ENCODE data around the gene MYB. TPM values are rescaled to one million over a fixed set of nuclear protein-coding genes. Genes with fewer than 3 reads are reported as not detected.

Gene MYB
- total RNA-seq, 4 donors from 2014 or later = 2.6 to 6.9 (median 3.1) TPM

- TF ChIP-seq POLR2A (IDR thresholded peaks at IDR 0.05) = no peak
- TF ChIP-seq, protein P1, sequence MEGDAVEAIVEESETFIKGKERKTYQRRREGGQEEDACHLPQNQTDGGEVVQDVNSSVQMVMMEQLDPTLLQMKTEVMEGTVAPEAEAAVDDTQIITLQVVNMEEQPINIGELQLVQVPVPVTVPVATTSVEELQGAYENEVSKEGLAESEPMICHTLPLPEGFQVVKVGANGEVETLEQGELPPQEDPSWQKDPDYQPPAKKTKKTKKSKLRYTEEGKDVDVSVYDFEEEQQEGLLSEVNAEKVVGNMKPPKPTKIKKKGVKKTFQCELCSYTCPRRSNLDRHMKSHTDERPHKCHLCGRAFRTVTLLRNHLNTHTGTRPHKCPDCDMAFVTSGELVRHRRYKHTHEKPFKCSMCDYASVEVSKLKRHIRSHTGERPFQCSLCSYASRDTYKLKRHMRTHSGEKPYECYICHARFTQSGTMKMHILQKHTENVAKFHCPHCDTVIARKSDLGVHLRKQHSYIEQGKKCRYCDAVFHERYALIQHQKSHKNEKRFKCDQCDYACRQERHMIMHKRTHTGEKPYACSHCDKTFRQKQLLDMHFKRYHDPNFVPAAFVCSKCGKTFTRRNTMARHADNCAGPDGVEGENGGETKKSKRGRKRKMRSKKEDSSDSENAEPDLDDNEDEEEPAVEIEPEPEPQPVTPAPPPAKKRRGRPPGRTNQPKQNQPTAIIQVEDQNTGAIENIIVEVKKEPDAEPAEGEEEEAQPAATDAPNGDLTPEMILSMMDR (IDR thresholded peaks at IDR 0.05) = no peak
- WGBS, 2 donors = 32 to 34% methylated on average over 5 of the region's 5 CpGs
- H3K9me3 ChIP-seq = no peaks in the 10 kb centered on the region
- H3K4me1 ChIP-seq = peaks cover 0 to 21% (median 0%) of the 10 kb centered on the region in 3 donors
- intact Hi-C loops (cut with DNase I) = no loop called here
- H3K27ac ChIP-seq = no peak overlapping the region
- H3K27me3 ChIP-seq = no peaks in the 10 kb centered on the region
- DNase-seq = no peak
- no peak overlapping the region for H3K4me3 ChIP-seq
- H3K36me3 ChIP-seq = no peaks in the 10 kb centered on the region
Measured at GRCh38 chr6:135212935-135213334, 31.8 kb downstream of the MYB start.

DNA sequence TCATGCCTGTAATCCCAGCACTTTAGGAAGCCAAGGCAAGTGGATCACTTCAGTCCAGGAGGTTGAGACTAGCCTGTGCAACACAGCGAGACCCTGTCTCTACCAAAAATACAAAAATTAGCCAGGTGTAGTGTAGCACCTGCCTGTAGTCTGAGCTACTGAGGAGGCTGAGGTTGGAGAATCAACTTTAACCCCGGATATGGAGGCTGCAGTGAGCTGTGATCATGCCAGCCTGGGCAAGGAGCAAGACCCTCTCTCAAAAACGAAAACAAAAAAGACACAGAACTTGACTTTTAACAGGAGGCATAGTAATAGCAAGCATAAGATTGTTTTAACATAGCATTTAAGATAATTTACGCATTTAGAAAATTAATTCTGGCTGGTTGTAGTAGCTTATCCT, 32.5 kb downstream of the MYB start:
- Histone ChIP-seq H3K27me3 (no peaks in the 10 kb centered on the region), H3K36me3 (no peaks in the 10 kb centered on the region), H3K27ac (no peak overlapping the region), H3K4me1 (peaks cover 0 to 21% (median 0%) of the 10 kb centered on the region in 3 donors), H3K9me3 (no peaks in the 10 kb centered on the region), H3K4me3 (no peak overlapping the region)
- WGBS, 2 donors = 84 to 88% methylated on average over 4 of the region's 4 CpGs
- intact Hi-C loops (cut with DNase I) = no loop called here
- DNase-seq = no peak
- no peak for TF ChIP-seq POLR2A (IDR thresholded peaks at IDR 0.05)
- TF ChIP-seq, protein P1 (IDR thresholded peaks at IDR 0.05) = no peak

- no peaks in the 10 kb centered on the region for H3K27me3 ChIP-seq
- no peak for DNase-seq
- H3K27ac ChIP-seq = no peak overlapping the region
- 85 to 93% methylated on average over 3 of the region's 3 CpGs for WGBS, 2 donors
- H3K9me3 ChIP-seq = no peaks in the 10 kb centered on the region
- peaks cover 0 to 21% (median 0%) of the 10 kb centered on the region in 3 donors for H3K4me1 ChIP-seq
- H3K4me3 ChIP-seq = no peak overlapping the region
- H3K36me3 ChIP-seq = no peaks in the 10 kb centered on the region
- intact Hi-C loops (cut with DNase I) = no loop called here
- TF ChIP-seq, protein P1 (IDR thresholded peaks at IDR 0.05) = no peak
- no peak for TF ChIP-seq POLR2A (IDR thresholded peaks at IDR 0.05)
Measured at GRCh38 chr6:135215160-135215559, 34.1 kb downstream of the MYB start.

DNA sequence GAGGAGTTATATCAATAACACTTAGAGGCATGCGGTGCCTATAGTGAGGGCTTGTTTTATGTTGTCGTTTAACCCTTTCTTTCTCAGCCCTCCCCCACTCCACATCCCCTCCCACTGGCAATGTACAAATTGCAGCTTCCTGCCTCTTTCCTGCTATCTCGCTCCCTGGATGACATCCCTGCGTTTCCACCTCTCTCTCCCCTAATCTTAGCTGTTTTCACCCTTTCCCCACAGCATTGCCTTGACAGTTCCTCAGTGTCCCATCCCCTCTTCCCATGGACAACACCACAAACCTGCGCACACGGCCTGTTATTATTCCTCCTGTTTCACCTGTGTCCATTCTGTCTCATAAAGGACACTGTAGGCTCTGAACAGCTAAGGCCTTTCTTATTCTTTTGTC, 34.5 kb downstream of the MYB start:
- intact Hi-C loops (cut with DNase I) = no loop called here
- no peaks in the 10 kb centered on the region for H3K27me3 ChIP-seq
- no peak overlapping the region for H3K4me3 ChIP-seq
- H3K27ac ChIP-seq = no peak overlapping the region
- H3K4me1 ChIP-seq = peaks cover 0 to 21% (median 0%) of the 10 kb centered on the region in 3 donors
- no peaks in the 10 kb centered on the region for H3K36me3 ChIP-seq
- no peak for DNase-seq
- no peaks in the 10 kb centered on the region for H3K9me3 ChIP-seq
- 81 to 83% methylated on average over 6 of the region's 6 CpGs for WGBS, 2 donors
- TF ChIP-seq, protein P1 (IDR thresholded peaks at IDR 0.05) = no peak
- no peak for TF ChIP-seq POLR2A (IDR thresholded peaks at IDR 0.05)

- 91 to 94% methylated on average over 6 of the region's 6 CpGs for WGBS, 2 donors
- peaks cover 0 to 9% (median 0%) of the 10 kb centered on the region in 3 donors for H3K4me1 ChIP-seq
- intact Hi-C loops (cut with DNase I) = no loop called here
- H3K27ac ChIP-seq = no peak overlapping the region
- H3K27me3 ChIP-seq = no peaks in the 10 kb centered on the region
- no peaks in the 10 kb centered on the region for H3K36me3 ChIP-seq
- no peak for TF ChIP-seq POLR2A (IDR thresholded peaks at IDR 0.05)
- TF ChIP-seq, protein P1 (IDR thresholded peaks at IDR 0.05) = no peak
- H3K4me3 ChIP-seq = no peak overlapping the region
- DNase-seq = no peak
- no peaks in the 10 kb centered on the region for H3K9me3 ChIP-seq
Measured at GRCh38 chr6:135217663-135218062, 36.6 kb downstream of the MYB start.

All from esophagus squamous epithelium (tissue), 5 donors.